HCEC 1CT (cell line): ENCODE measurements around the gene TRIM38.
A peak's percentile ranks its signal among the peaks of the same experiment; 100 is the strongest.
"Not testable (repeated sequence)": the region's sequence is repeated elsewhere in the genome, so short reads cannot be mapped to it uniquely, and the experiment has no call there.

ENCODE experiments used
- DNase-seq: peaks from one replicate; pipeline ENCODE4 v3.0.0-alpha.2; 2017

The TRIM38 gene

DNA sequence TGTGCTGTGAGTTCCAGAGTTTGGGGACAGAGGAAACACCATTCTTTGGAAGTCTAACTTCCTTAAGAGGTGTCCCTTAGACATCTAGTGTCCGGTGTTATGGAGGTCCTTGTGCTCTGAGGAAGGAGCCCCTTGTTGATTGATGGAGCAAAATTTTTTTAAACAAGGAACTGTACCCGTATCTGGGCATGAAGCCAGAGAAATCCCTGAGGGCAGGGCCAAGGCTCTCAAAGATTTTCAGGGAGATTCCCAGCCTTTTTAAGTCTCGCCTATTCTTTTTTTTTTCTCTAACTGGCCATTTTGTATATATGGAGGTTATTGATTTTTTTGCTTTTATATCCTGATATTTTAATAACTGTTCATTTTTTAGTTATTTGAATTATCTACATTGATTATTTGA is 45.9 kb downstream of the TRIM38 start:
- DNase-seq, result no peak

- DNase-seq, result no peak
These were observed 47.2 kb downstream of the TRIM38 start for GRCh38 chr6:26009817-26010216.

GRCh38 chr6:26012061-26012460 is 49.5 kb downstream of the TRIM38 start:
- DNase-seq, result no peak

- not testable (repeated sequence) for DNase-seq
These were observed 51.8 kb downstream of the TRIM38 start for GRCh38 chr6:26014386-26014785.

- DNase-seq, result no peak
These were observed 53.8 kb downstream of the TRIM38 start for GRCh38 chr6:26016245-26016962.

- no peak for DNase-seq
These were observed 54.5 kb downstream of the TRIM38 start for GRCh38 chr6:26016963-26017631.

DNA sequence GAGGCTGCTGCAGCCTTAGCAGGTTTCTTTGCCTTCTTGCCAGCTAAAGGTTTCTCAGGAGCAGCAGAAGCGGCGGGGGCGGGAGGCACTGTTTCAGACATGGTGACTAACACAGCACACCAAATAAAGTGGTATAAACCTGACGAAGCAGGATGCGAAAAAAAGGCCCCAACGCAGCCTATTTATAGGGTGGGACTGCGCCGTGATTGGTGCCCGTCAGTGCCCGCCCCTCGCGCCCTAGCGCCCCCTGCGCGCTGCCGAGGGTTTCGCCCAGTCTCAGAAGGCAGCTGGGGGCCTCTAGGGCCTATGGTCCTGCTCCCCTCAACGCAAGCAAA is 55.0 kb downstream of the TRIM38 start:
- DNase-seq, result peak; percentile 90

DNA sequence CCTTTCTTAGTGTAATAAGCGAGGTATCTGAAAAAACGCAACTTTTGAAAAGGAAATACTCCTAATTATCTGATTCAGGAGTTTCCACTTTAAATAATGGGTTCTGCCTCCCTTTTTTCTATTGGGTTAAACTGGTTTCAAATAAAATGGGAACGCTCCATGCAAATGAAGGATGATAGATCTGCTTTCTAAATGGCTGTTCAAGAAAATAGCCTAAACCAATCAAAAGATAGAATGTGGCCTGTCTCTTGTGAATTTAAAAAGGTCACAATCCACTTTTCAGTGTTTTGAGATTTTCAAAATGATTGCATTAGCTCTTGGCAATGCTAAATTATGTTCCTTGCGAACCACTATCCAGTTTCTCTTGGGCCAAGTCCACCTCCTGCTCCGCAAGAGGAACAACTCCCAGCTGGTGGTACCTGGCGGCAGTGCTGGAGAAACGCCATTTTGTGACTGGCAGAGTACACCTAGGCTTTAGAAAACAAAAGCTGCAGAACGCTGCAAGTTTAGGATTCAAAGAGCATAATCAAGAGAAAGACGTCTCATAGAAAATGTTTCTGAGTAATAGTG is 56.7 kb downstream of the TRIM38 start:
- DNase-seq, result no peak

- DNase-seq, result no peak
These were observed 57.3 kb downstream of the TRIM38 start for GRCh38 chr6:26019967-26020328.

DNA sequence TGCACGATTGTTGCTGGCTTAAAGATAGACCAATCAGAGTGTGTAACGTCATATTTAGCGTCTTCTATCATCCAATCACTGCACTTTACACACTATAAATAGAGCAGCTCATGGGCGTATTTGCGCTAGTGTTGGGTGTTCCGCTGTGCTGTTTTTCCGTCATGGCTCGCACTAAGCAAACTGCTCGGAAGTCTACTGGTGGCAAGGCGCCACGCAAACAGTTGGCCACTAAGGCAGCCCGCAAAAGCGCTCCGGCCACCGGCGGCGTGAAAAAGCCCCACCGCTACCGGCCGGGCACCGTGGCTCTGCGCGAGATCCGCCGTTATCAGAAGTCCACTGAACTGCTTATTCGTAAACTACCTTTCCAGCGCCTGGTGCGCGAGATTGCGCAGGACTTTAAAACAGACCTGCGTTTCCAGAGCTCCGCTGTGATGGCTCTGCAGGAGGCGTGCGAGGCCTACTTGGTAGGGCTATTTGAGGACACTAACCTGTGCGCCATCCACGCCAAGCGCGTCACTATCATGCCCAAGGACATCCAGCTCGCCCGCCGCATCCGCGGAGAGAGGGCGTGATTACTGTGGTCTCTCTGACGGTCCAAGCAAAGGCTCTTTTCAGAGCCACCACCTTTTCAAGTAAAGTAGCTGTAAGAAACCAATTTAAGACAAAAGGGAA is 57.9 kb downstream of the TRIM38 start:
- peak; percentile 85 for DNase-seq

DNA sequence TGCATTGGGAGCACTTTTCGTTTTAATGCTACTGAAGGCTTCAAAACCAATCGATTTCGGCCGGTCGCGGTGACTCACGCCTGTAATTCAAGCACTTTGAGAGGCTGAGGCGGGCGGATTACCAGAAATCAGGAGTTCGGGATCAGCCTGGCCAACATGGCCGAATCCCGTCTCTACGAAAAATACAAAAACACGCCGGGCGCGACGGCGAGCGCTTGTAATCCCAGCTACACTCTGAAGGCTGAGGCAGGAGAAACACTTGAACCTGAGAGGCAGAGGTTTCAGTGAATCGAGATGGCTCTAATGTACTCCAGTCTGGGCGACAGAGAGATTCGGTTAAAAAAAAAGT is 58.4 kb downstream of the TRIM38 start:
- DNase-seq, result peak; percentile 64

- peak; percentile 92 for DNase-seq
These were observed 58.9 kb downstream of the TRIM38 start for GRCh38 chr6:26021350-26022131.

GRCh38 chr6:26022132-26022472 is 59.5 kb downstream of the TRIM38 start:
- peak; percentile 85 for DNase-seq

DNA sequence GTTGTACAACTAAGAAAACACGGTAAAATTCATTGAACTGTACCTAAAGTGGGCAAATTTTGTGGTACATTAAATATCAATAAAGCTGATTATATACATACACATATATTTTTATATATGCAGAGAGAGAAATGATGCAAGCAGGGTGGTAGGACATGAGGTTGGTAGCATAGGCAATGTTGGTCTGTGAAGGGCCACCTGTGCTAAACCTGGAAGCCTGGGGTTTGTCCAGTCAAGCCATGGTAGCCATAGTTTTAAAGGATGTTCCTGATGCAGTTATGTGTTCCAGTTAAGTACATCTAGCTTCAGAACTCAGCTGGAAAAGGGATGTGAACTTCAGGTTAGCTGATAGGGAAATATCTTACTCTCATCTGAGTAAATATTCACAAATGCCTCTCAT is 60.1 kb downstream of the TRIM38 start:
- DNase-seq, result no peak

GRCh38 chr6:26024651-26025046 is 62.0 kb downstream of the TRIM38 start:
- no peak for DNase-seq

GRCh38 chr6:26025047-26025893 is 62.7 kb downstream of the TRIM38 start:
- peak; percentile 86 for DNase-seq

GRCh38 chr6:26025894-26026832 is 63.6 kb downstream of the TRIM38 start:
- peak; percentile 97 for DNase-seq

DNA sequence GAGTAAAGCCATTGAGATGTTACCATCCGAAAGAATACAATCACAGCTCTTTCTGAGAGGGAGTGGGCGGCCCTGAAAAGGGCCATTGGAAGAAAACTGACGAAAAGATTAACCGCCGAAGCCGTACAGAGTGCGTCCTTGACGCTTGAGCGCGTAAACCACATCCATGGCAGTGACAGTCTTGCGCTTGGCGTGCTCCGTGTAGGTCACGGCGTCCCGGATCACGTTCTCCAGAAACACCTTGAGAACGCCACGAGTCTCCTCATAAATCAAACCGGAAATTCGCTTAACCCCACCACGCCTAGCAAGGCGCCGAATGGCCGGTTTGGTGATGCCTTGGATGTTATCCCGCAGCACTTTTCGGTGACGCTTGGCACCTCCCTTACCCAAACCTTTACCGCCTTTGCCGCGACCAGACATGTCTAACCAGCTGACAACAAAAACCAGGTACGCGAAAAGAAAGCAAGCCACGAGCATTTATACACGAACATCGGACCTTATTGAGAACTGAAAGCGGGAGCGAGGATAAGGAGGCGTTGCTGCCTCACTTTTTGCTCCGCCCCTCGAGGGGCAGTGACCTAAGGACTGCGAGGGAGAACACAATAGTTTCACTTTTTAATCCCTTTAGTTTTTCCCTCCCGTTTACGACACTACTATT is 64.4 kb downstream of the TRIM38 start:
- peak; percentile 91 for DNase-seq

- DNase-seq, result no peak
These were observed 65.0 kb downstream of the TRIM38 start for GRCh38 chr6:26027491-26028211.

GRCh38 chr6:26028212-26028745 is 65.7 kb downstream of the TRIM38 start:
- no peak for DNase-seq
